Lung (tissue), 12 donors: ENCODE results near the gene MPV17. TPM values are rescaled to one million over a fixed set of nuclear protein-coding genes. Genes with fewer than 3 reads are reported as not detected.
A peak's percentile ranks its signal among the peaks of the same experiment; 100 is the strongest.

Experiments
- ATAC-seq: fragments of 200-7000 bp; cut with Tn5 transposase; one replicate; pipeline ENCODE4 v1.9.1; 2020; ENCODE audit warnings: moderate number of reproducible peaks; ENCODE audit not compliant: insufficient read depth, low FRiP score
- DNase-seq, 3 donors: peaks; one replicate each; pipeline ENCODE4 v3.0.0-alpha.2; 2013 to 2017
- H3K27ac ChIP-seq, 2 donors: one replicate each; pipeline ENCODE4 v1.5.1; 2013; ENCODE audit warnings: mild to moderate bottlenecking in 2 of 2, moderate library complexity in 2 of 2, control low read depth in 1 of 2, inconsistent platforms in 1 of 2, low read depth in 1 of 2, low read length in 1 of 2
- H3K27me3 ChIP-seq, 3 donors: one replicate each; pipeline ENCODE4 v1.5.1; 2013; ENCODE audit warnings: low read length in 2 of 3; ENCODE audit not compliant: control insufficient read depth in 3 of 3, insufficient read depth in 3 of 3
- H3K36me3 ChIP-seq, 4 donors: one replicate each; pipeline ENCODE4 v1.5.1; 2013; ENCODE audit warnings: low read length in 4 of 4, mild to moderate bottlenecking in 1 of 4, moderate library complexity in 1 of 4; ENCODE audit not compliant: control insufficient read depth in 4 of 4, insufficient read depth in 4 of 4
- H3K4me1 ChIP-seq, 5 donors: one replicate each; pipeline ENCODE4 v1.5.1; 2013; ENCODE audit warnings: low read length in 5 of 5, mild to moderate bottlenecking in 2 of 5, moderate library complexity in 1 of 5; ENCODE audit not compliant: control insufficient read depth in 5 of 5, insufficient read depth in 5 of 5
- H3K4me3 ChIP-seq: one replicate; pipeline ENCODE4 v1.5.1; 2013; ENCODE audit warnings: mild to moderate bottlenecking, control low read depth, moderate library complexity
- H3K9ac ChIP-seq, 2 donors: one replicate each; pipeline ENCODE4 v1.5.1; 2013; ENCODE audit warnings: low read length in 2 of 2, control low read depth in 1 of 2; ENCODE audit not compliant: insufficient read depth in 1 of 2
- H3K9me3 ChIP-seq, 4 donors: one replicate each; pipeline ENCODE4 v1.5.1; 2013; ENCODE audit warnings: low read length in 3 of 4, mild to moderate bottlenecking in 1 of 4, moderate library complexity in 1 of 4; ENCODE audit not compliant: control insufficient read depth in 4 of 4, insufficient read depth in 3 of 4
- WGBS, 2 donors: extraction: QIAGEN DNeasy Blood & Tissue Kit; methylation state at CpG; one replicate each; pipeline ENCODE4 v1.1.7; 2013; 5-methylcytosine and 5-hydroxymethylcytosine counted together
- polyA plus RNA-seq, 2 donors: library from polyadenylated mRNA; stranded (reverse); fragments of 200-250 nt; gene quantifications; one replicate each; pipeline ENCODE4 v1.2.1, GENCODE V29; 2013
- total RNA-seq, 2 donors: library from RNA; depleted of rRNA in 1 of 2; stranded (reverse); fragments of >200 nt in 1 of 2; gene quantifications; one replicate each; pipeline ENCODE4 v1.2.1, GENCODE V29; 2014 to 2021
- TF ChIP-seq, protein P1 (sequence below): IDR thresholded peaks from 2 replicates; pipeline ENCODE4 v1.5.1; 2012; ENCODE audit warnings: mild to moderate bottlenecking; ENCODE audit errors: control extremely low read depth, extremely low read depth
- donor health status: control.
- donor health status: control.
- donor health status: Bipolar disorder and iron deficiency.
- donor health status: healthy.
- donor health status: DM: yes; HTN: yes; CAD: no.

MPV17 gene
- total and polyA plus RNA-seq, 4 donors = 42.1 to 224 (median 98.7) TPM

GRCh38 chr2:27263287-27264252, 59.3 kb downstream of the MPV17 start:
- Histone ChIP-seq H3K27me3 (peaks cover 0 to 68% (median 56%) of the 10 kb centered on the region in 3 donors), H3K36me3 (no peaks in the 10 kb centered on the region), H3K9ac (no peak overlapping the region), H3K4me3 (no peak overlapping the region), H3K9me3 (peaks cover 0 to 2% (median 0%) of the 10 kb centered on the region in 4 donors), H3K27ac (no peak overlapping the region), H3K4me1 (peaks cover 0 to 19% (median 4%) of the 10 kb centered on the region in 5 donors)
- ATAC-seq (no peak), DNase-seq (no peak)
- WGBS, 2 donors = 3% methylated on average over 46 of the region's 46 CpGs
- TF ChIP-seq, protein P1, sequence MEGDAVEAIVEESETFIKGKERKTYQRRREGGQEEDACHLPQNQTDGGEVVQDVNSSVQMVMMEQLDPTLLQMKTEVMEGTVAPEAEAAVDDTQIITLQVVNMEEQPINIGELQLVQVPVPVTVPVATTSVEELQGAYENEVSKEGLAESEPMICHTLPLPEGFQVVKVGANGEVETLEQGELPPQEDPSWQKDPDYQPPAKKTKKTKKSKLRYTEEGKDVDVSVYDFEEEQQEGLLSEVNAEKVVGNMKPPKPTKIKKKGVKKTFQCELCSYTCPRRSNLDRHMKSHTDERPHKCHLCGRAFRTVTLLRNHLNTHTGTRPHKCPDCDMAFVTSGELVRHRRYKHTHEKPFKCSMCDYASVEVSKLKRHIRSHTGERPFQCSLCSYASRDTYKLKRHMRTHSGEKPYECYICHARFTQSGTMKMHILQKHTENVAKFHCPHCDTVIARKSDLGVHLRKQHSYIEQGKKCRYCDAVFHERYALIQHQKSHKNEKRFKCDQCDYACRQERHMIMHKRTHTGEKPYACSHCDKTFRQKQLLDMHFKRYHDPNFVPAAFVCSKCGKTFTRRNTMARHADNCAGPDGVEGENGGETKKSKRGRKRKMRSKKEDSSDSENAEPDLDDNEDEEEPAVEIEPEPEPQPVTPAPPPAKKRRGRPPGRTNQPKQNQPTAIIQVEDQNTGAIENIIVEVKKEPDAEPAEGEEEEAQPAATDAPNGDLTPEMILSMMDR = no peak

GRCh38 chr2:27262379-27263286, 60.3 kb downstream of the MPV17 start, which contains the start of gene SLC30A3:
TSS of gene SLC30A3 (minus strand) at chr2:27263047. CDS start at chr2:27262906, 141 bp downstream.
- Histone ChIP-seq H3K27ac (no peak within 1 kb of the TSS), H3K4me3 (peak within 1 kb of the TSS; percentile 11), H3K9ac (no peak within 1 kb of the TSS), H3K27me3 (peaks cover 0 to 67% (median 54%) of the 10 kb centered on the region in 3 donors), H3K4me1 (peaks cover 0 to 19% (median 4%) of the 10 kb centered on the region in 5 donors), H3K36me3 (no peaks in the 10 kb centered on the region), H3K9me3 (peaks cover 0 to 2% (median 0%) of the 10 kb centered on the region in 4 donors)
- ATAC-seq (peak; percentile 59), DNase-seq (peak; percentile 42 to 62 (median 58))
- 1% methylated on average over 63 to 96 of the region's 96 CpGs for WGBS, 2 donors
- TF ChIP-seq, protein P1 = no peak

DNA sequence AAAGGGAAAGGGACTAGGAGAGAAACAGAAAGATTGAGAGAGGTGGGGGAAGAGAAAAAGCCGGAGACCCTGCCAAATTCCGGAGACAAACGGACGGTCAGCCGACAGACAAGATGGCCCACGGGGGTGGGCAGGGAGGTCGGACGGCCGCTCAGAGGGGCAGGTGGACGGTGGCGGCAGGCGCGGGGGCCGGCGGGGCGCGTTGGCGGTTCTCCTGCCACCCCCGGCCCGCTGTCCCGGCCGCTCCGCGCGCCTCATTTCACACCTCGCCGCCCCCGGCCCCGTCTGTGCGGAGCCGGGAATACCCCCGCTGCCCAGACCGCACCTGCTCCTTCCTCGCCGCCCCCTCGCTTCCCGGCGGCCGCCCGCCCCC, 61.0 kb downstream of the MPV17 start:
- Histone ChIP-seq H3K27ac (no peak overlapping the region), H3K36me3 (no peaks in the 10 kb centered on the region), H3K27me3 (peaks cover 0 to 69% (median 54%) of the 10 kb centered on the region in 3 donors), H3K9ac (no peak overlapping the region), H3K4me3 (no peak overlapping the region), H3K4me1 (peaks cover 0 to 19% (median 4%) of the 10 kb centered on the region in 5 donors), H3K9me3 (peaks cover 0 to 2% (median 0%) of the 10 kb centered on the region in 4 donors)
- WGBS, 2 donors = 2 to 3% methylated on average over 11 to 40 of the region's 40 CpGs
- TF ChIP-seq, protein P1 = no peak
- no peak for ATAC-seq
- DNase-seq = no peak
